ENCODE data around the gene NPRL2.

DNA sequence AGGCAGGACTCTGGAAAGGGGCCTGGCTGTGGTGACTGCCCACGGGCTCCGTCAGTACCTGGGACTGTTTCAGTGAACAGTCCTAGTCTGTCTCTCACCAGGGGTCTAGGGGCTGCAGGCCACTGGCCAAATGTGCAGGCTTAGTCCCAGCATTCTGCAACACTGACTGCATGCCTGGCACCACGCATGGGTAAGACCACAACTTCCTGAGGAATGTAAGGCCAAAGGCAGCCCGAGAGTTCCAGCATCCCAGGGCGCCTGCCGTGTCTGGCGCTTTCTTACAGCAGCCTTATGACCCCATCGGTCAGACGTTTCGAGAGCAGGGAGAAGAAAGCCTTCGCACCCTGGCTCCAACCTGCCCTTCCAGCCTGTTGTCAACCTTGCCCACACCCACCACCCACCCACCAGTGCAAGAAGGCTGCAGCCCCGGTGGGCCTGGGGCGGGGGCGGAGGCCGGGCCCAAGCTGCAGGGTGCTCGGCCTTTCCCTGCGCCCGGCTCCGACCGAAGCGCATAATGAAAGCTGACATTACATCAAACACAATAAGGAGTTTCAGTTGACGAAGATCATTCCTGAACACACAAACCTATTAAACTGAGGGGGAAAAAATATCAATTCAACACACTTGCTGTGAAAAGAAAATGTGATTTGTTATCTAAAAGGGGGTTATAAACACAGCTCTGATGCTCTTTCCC lies 38.3 kb upstream of the NPRL2 start:
- TF ChIP-seq, protein P1, sequence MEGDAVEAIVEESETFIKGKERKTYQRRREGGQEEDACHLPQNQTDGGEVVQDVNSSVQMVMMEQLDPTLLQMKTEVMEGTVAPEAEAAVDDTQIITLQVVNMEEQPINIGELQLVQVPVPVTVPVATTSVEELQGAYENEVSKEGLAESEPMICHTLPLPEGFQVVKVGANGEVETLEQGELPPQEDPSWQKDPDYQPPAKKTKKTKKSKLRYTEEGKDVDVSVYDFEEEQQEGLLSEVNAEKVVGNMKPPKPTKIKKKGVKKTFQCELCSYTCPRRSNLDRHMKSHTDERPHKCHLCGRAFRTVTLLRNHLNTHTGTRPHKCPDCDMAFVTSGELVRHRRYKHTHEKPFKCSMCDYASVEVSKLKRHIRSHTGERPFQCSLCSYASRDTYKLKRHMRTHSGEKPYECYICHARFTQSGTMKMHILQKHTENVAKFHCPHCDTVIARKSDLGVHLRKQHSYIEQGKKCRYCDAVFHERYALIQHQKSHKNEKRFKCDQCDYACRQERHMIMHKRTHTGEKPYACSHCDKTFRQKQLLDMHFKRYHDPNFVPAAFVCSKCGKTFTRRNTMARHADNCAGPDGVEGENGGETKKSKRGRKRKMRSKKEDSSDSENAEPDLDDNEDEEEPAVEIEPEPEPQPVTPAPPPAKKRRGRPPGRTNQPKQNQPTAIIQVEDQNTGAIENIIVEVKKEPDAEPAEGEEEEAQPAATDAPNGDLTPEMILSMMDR (conservative IDR thresholded peaks at IDR 0.05), result no peak; the same call in 1 of the 2 replicates
- TF ChIP-seq EZH2 (IDR thresholded peaks at IDR 0.05; ENCODE audit: low read depth), result no peak

Measured in PC-9 (cell line).